ENCODE measurements around the gene HOXA3.

Gene HOXA3

GRCh38 chr7:27185854-27186667 is 33.7 kb upstream of the HOXA3 start:
- H3K4me3 ChIP-seq (ENCODE audit: low read depth, low read length): peak overlapping the region; percentile 70
- ChIA-PET CTCF (interaction anchor here (1.0 to 3.5 kb wide), 6 partner anchors 9 to 876 kb away, joined by 3 to 51 read pairs (median 7); no protein-coding TSS in a partner anchor), POLR2A (no interaction called here)
- TF ChIP-seq CTCF (IDR thresholded peaks at IDR 0.05; ENCODE audit: insufficient read depth, low read length, missing control alignments): no peak
- no peak for DNase-seq (ENCODE audit: low read depth, low spot score)

- H3K4me3 ChIP-seq (ENCODE audit: low read depth, low read length): peak within 1 kb of the TSS; percentile 70
- ChIA-PET POLR2A (interaction anchor here (2.2 kb wide), 1 partner anchor 12 kb away, joined by 9 read pairs; the partner anchor contains the start of gene HOXA10), CTCF (interaction anchor here (1.3 to 3.5 kb wide), 4 partner anchors 9 to 25 kb away, joined by 4 to 51 read pairs (median 7); no protein-coding TSS in a partner anchor)
- DNase-seq (ENCODE audit: low read depth, low spot score): no peak
- no peak for TF ChIP-seq CTCF (IDR thresholded peaks at IDR 0.05; ENCODE audit: insufficient read depth, low read length, missing control alignments)
Measured at GRCh38 chr7:27185013-27185853, 32.9 kb upstream of the HOXA3 start, which contains the start of gene HOXA11. Gene HOXA11 (minus strand): TSS chr7:27185232. CDS start chr7:27185144, 88 bp downstream.

- ChIA-PET CTCF (interaction anchor here (1.0 to 3.5 kb wide), 5 partner anchors 11 to 921 kb away, joined by 3 to 51 read pairs (median 4); no protein-coding TSS in a partner anchor), POLR2A (interaction anchor here (0.7 to 2.2 kb wide), 2 partner anchors 9 to 12 kb away, joined by 3 to 9 read pairs; partner anchors contain the start of gene HOXA10)
- DNase-seq (ENCODE audit: low read depth, low spot score): no peak
- H3K4me3 ChIP-seq (ENCODE audit: low read depth, low read length): peak overlapping the region; percentile 70
- TF ChIP-seq CTCF (IDR thresholded peaks at IDR 0.05; ENCODE audit: insufficient read depth, low read length, missing control alignments): no peak
Measured at GRCh38 chr7:27184337-27185012, 32.1 kb upstream of the HOXA3 start.

- CTCF ChIA-PET: interaction anchor here (0.6 to 3.5 kb wide), 8 partner anchors 11 to 922 kb away, joined by 3 to 51 read pairs (median 4); no protein-coding TSS in a partner anchor
- DNase-seq (ENCODE audit: low read depth, low spot score): no peak
- H3K4me3 ChIP-seq (ENCODE audit: low read depth, low read length): peak overlapping the region; percentile 70
- POLR2A ChIA-PET: interaction anchor here (0.7 to 2.2 kb wide), 2 partner anchors 8 to 11 kb away, joined by 3 to 9 read pairs; partner anchors contain the start of gene HOXA10
- no peak for TF ChIP-seq CTCF (IDR thresholded peaks at IDR 0.05; ENCODE audit: insufficient read depth, low read length, missing control alignments)
Measured at GRCh38 chr7:27183682-27184336, 31.4 kb upstream of the HOXA3 start.

- H3K4me3 ChIP-seq (ENCODE audit: low read depth, low read length): peak overlapping the region; percentile 70
- DNase-seq (ENCODE audit: low read depth, low spot score): no peak
- ChIA-PET CTCF (interaction anchor here (0.6 to 1.8 kb wide), 8 partner anchors 10 to 738 kb away, joined by 3 to 9 read pairs (median 4); no protein-coding TSS in a partner anchor), POLR2A (interaction anchor here (1.3 to 2.2 kb wide), 2 partner anchors 10 to 20 kb away, joined by 3 to 9 read pairs; partner anchors contain the start of gene HOXA10)
- no peak for TF ChIP-seq CTCF (IDR thresholded peaks at IDR 0.05; ENCODE audit: insufficient read depth, low read length, missing control alignments)
Measured at GRCh38 chr7:27182861-27183681, 30.7 kb upstream of the HOXA3 start.

Measured in AG04449 (cell line).